ENCODE results near the gene NFASC. TPM values are rescaled to one million over a fixed set of nuclear protein-coding genes. Genes with fewer than 3 reads are reported as not detected.

The NFASC gene
- total RNA-seq, 2 experiments from 2014 or later = not detected

DNA sequence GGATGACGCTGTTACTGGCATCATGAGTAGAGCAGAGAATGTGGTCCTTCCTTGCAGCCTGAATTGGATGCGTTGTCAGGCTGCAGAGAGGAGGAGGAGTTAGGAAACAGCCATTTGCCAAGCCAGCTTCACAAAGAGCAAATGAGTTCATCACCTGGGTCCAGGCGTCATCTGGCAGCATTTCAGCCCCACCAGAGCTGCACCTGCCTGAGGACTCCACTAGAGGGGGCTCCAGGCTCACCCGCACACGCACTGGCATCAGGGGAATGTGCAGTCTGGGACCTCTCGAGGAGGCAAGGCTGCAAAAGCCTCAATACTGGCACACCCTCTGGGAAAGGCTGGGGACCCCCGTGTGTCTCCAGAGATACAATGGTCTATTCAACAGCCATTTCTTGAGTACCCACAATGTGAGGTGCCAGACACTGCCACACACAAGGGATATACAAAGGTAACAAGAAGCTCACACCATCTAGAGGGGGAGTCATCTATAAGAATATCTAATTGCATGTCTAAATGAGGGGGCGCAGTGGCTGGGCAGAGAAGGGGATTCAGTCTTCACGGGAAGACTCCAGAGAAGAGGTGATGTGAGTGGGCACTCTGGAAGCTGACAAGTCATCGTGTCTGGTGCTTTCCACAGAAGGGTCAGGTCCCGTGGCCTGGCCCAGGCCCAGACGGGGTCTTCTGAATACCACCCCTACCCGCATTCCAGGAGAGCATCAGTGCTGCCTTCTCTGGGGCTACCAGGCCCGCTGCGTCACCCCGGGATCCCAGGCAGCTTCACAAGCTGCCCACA is 118.8 kb downstream of the NFASC start:
- BruUV-seq (replicated peaks) = no TSS peak
- POLR2A ChIA-PET = no interaction called here
- no peaks in the 10 kb centered on the region for H3K79me2 ChIP-seq (ENCODE audit: insufficient read depth, low read depth, low read length)

DNA sequence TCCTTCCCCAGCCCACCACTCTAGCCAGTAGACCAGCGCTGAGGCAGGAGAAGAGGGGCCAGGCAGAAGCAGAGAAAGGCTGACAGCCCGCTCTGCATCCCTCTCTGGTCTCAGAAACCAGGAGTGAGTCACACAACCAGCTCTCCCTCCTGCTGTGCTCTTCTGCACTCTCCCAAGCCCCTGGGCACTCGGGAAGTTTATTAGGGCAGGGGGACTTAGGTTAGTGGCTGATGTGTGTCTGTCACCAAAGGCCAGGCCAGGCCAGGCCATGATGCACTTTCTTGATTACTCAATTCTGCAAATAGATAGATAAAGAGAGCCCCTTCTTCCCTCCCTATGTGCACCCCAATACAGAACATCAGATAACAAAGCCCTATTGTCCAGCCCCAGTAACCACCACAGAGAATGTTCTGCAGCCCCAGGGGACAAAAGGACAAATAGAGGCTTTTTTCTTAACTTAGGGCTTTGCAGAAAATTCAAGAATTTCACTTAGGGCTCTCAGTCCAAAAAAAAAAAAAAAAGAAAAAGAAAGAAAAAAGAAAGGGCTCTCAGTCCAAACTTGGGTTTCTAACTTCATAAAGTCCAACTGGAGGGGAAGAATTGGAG is 119.5 kb downstream of the NFASC start:
- Histone ChIP-seq H3K27ac (ENCODE audit: low read depth, low read length, poor library complexity, severe bottlenecking) (no peak overlapping the region), H3K4me1 (ENCODE audit: insufficient read depth, low read length, poor library complexity, severe bottlenecking) (no peaks in the 10 kb centered on the region), H3K4me2 (ENCODE audit: low read length) (no peak overlapping the region), H3K79me2 (ENCODE audit: insufficient read depth, low read depth, low read length) (no peaks in the 10 kb centered on the region), H4K20me1 (ENCODE audit: insufficient read depth, low read length) (no peaks in the 10 kb centered on the region), H3K9me2 (ENCODE audit: insufficient read depth, low read length) (no peaks in the 10 kb centered on the region), H3K36me3 (ENCODE audit: insufficient read depth, low read length) (no peaks in the 10 kb centered on the region), H3K9me3 (ENCODE audit: low read length) (no peaks in the 10 kb centered on the region), H2AFZ (ENCODE audit: low read length) (no peak overlapping the region), H3K4me3 (ENCODE audit: low read depth, low read length, poor library complexity, severe bottlenecking) (no peak overlapping the region)
- TF ChIP-seq, protein P1, sequence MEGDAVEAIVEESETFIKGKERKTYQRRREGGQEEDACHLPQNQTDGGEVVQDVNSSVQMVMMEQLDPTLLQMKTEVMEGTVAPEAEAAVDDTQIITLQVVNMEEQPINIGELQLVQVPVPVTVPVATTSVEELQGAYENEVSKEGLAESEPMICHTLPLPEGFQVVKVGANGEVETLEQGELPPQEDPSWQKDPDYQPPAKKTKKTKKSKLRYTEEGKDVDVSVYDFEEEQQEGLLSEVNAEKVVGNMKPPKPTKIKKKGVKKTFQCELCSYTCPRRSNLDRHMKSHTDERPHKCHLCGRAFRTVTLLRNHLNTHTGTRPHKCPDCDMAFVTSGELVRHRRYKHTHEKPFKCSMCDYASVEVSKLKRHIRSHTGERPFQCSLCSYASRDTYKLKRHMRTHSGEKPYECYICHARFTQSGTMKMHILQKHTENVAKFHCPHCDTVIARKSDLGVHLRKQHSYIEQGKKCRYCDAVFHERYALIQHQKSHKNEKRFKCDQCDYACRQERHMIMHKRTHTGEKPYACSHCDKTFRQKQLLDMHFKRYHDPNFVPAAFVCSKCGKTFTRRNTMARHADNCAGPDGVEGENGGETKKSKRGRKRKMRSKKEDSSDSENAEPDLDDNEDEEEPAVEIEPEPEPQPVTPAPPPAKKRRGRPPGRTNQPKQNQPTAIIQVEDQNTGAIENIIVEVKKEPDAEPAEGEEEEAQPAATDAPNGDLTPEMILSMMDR (conservative IDR thresholded peaks at IDR 0.05; ENCODE audit: low read length) = no peak
- no peak for TF ChIP-seq EZH2phosphoT487 (IDR thresholded peaks at IDR 0.05; ENCODE audit: borderline replicate concordance, low read depth, low read length)
- POLR2A ChIA-PET = no interaction called here
- BruUV-seq (replicated peaks) = no TSS peak
- no peak for DNase-seq (ENCODE audit: low spot score)
- CTCF ChIA-PET (ENCODE audit: unreplicated experiment) = interaction anchor here (1.2 to 2.2 kb wide), 2 partner anchors 71 to 264 kb away, joined by 3 to 9 read pairs; no protein-coding TSS in a partner anchor
- intact Hi-C loops (cut with micrococcal nuclease; ENCODE audit: unreplicated experiment) = no loop called here

More for the DNA sequence above, 118.8 kb downstream of the NFASC start:
- Histone ChIP-seq H3K4me3 (ENCODE audit: low read depth, low read length, poor library complexity, severe bottlenecking) (no peak overlapping the region), H3K9me2 (ENCODE audit: insufficient read depth, low read length) (no peaks in the 10 kb centered on the region), H3K36me3 (ENCODE audit: insufficient read depth, low read length) (no peaks in the 10 kb centered on the region), H2AFZ (ENCODE audit: low read length) (no peak overlapping the region), H3K4me1 (ENCODE audit: insufficient read depth, low read length, poor library complexity, severe bottlenecking) (no peaks in the 10 kb centered on the region), H3K9me3 (ENCODE audit: low read length) (no peaks in the 10 kb centered on the region), H4K20me1 (ENCODE audit: insufficient read depth, low read length) (no peaks in the 10 kb centered on the region), H3K27ac (ENCODE audit: low read depth, low read length, poor library complexity, severe bottlenecking) (no peak overlapping the region), H3K4me2 (ENCODE audit: low read length) (no peak overlapping the region)
- DNase-seq (ENCODE audit: low spot score) = peak; percentile 65
- intact Hi-C loops (cut with micrococcal nuclease; ENCODE audit: unreplicated experiment) = loop anchor here (1.0 kb wide), 4 partner anchors 72 to 267 kb away; no protein-coding TSS in a partner anchor
- CTCF ChIA-PET (ENCODE audit: unreplicated experiment) = interaction anchor here (1.2 to 2.2 kb wide), 2 partner anchors 72 to 265 kb away, joined by 3 to 9 read pairs; no protein-coding TSS in a partner anchor
- TF ChIP-seq, protein P1 (conservative IDR thresholded peaks at IDR 0.05; ENCODE audit: low read length) = peak; percentile 91
- TF ChIP-seq EZH2phosphoT487 (IDR thresholded peaks at IDR 0.05; ENCODE audit: borderline replicate concordance, low read depth, low read length) = no peak
